ENCODE measurements around the gene SARNP.

SARNP gene

GRCh38 chr12:55833056-55833455, 15.5 kb upstream of the SARNP start:
- TF ChIP-seq, protein P1, sequence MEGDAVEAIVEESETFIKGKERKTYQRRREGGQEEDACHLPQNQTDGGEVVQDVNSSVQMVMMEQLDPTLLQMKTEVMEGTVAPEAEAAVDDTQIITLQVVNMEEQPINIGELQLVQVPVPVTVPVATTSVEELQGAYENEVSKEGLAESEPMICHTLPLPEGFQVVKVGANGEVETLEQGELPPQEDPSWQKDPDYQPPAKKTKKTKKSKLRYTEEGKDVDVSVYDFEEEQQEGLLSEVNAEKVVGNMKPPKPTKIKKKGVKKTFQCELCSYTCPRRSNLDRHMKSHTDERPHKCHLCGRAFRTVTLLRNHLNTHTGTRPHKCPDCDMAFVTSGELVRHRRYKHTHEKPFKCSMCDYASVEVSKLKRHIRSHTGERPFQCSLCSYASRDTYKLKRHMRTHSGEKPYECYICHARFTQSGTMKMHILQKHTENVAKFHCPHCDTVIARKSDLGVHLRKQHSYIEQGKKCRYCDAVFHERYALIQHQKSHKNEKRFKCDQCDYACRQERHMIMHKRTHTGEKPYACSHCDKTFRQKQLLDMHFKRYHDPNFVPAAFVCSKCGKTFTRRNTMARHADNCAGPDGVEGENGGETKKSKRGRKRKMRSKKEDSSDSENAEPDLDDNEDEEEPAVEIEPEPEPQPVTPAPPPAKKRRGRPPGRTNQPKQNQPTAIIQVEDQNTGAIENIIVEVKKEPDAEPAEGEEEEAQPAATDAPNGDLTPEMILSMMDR (IDR thresholded peaks at IDR 0.05; ENCODE audit: low read depth, low read length) = no peak
- no peak for DNase-seq (ENCODE audit: extremely low read depth, low read depth)

GRCh38 chr12:55831447-55831815, 13.9 kb upstream of the SARNP start:
- TF ChIP-seq, protein P1 (IDR thresholded peaks at IDR 0.05; ENCODE audit: low read depth, low read length) = no peak
- DNase-seq (ENCODE audit: extremely low read depth, low read depth) = no peak

- TF ChIP-seq, protein P1 (IDR thresholded peaks at IDR 0.05; ENCODE audit: low read depth, low read length) = no peak
- DNase-seq (ENCODE audit: extremely low read depth, low read depth) = peak; percentile 29
Measured at GRCh38 chr12:55830601-55831446, 13.3 kb upstream of the SARNP start.

- TF ChIP-seq, protein P1 (IDR thresholded peaks at IDR 0.05; ENCODE audit: low read depth, low read length) = no peak
- no peak for DNase-seq (ENCODE audit: extremely low read depth, low read depth)
Measured at GRCh38 chr12:55829967-55830600, 12.6 kb upstream of the SARNP start.

GRCh38 chr12:55828357-55828756, 10.8 kb upstream of the SARNP start:
- no peak for DNase-seq (ENCODE audit: extremely low read depth, low read depth)
- TF ChIP-seq, protein P1 (IDR thresholded peaks at IDR 0.05; ENCODE audit: low read depth, low read length) = no peak

- no peak for DNase-seq (ENCODE audit: extremely low read depth, low read depth)
- TF ChIP-seq, protein P1 (IDR thresholded peaks at IDR 0.05; ENCODE audit: low read depth, low read length) = no peak
Measured at GRCh38 chr12:55827806-55828205, 10.3 kb upstream of the SARNP start.

- TF ChIP-seq, protein P1 (IDR thresholded peaks at IDR 0.05; ENCODE audit: low read depth, low read length) = no peak
Measured at GRCh38 chr12:55824726-55825125, 7.2 kb upstream of the SARNP start.

More at GRCh38 chr12:55824726-55825125, 7.2 kb upstream of the SARNP start:
- no peak for DNase-seq (ENCODE audit: extremely low read depth, low read depth)
